ENCODE data around the gene LHFPL4. TPM values are rescaled to one million over a fixed set of nuclear protein-coding genes. Genes with fewer than 3 reads are reported as not detected.

The LHFPL4 gene
- polyA plus RNA-seq, 3 donors = not detected

GRCh38 chr3:9581742-9582141 lies 28.1 kb upstream of the LHFPL4 start:
- Histone ChIP-seq H3K79me2 (ENCODE audit: insufficient read depth, low read length) (no peaks in the 10 kb centered on the region), H3K27ac (ENCODE audit: low read depth in 1 of 2, low read length in 2 of 2) (no peak overlapping the region), H3K9me3 (replicated peaks in 1 of 2; ENCODE audit: control insufficient read depth in 1 of 2, insufficient read depth in 1 of 2, low read length in 2 of 2) (peaks cover 5 to 8% of the 10 kb centered on the region in 2 donors), H3K4me2 (replicated peaks; ENCODE audit: extremely low read depth, low read length, poor library complexity, severe bottlenecking) (no peak overlapping the region), H3K9ac (ENCODE audit: insufficient read depth, low read length, poor library complexity, severe bottlenecking) (no peak overlapping the region), H3K4me3 (replicated peaks in 1 of 3; ENCODE audit: low read depth in 2 of 3, low read length in 3 of 3) (no peak overlapping the region), H3K36me3 (replicated peaks in 1 of 2; ENCODE audit: control insufficient read depth in 1 of 2, insufficient read depth in 2 of 2, low read length in 2 of 2) (no peaks in the 10 kb centered on the region), H3K27me3 (ENCODE audit: control insufficient read depth in 2 of 2, insufficient read depth in 2 of 2, low read length in 2 of 2) (no peaks in the 10 kb centered on the region), H2AFZ (ENCODE audit: insufficient read depth, low read depth, low read length, poor library complexity, severe bottlenecking) (no peak overlapping the region), H4K20me1 (ENCODE audit: insufficient read depth, low read length) (no peaks in the 10 kb centered on the region), H3K4me1 (ENCODE audit: control insufficient read depth in 1 of 2, insufficient read depth in 2 of 2, low read length in 2 of 2) (no peaks in the 10 kb centered on the region)
- no peak overlapping the region for H3K27ac Mint-ChIP-seq
- H3K36me3 Mint-ChIP-seq = no peaks in the 10 kb centered on the region
- DNase-seq = no peak
- TF ChIP-seq CTCF (IDR thresholded peaks at IDR 0.05) = no peak
- H3K27me3 Mint-ChIP-seq (ENCODE audit: low read depth in 3 of 3) = peaks cover 6 to 14% (median 7%) of the 10 kb centered on the region in 3 donors
- no peak overlapping the region for H3K4me3 Mint-ChIP-seq
- no CpG with 5 or more reads among the region's 2 CpGs for WGBS (ENCODE audit: insufficient coverage)
- peaks cover 3 to 25% (median 16%) of the 10 kb centered on the region in 7 donors for H3K9me3 Mint-ChIP-seq
- H3K4me1 Mint-ChIP-seq = no peaks in the 10 kb centered on the region
- intact Hi-C loops (cut with micrococcal nuclease) = no loop called here

DNA sequence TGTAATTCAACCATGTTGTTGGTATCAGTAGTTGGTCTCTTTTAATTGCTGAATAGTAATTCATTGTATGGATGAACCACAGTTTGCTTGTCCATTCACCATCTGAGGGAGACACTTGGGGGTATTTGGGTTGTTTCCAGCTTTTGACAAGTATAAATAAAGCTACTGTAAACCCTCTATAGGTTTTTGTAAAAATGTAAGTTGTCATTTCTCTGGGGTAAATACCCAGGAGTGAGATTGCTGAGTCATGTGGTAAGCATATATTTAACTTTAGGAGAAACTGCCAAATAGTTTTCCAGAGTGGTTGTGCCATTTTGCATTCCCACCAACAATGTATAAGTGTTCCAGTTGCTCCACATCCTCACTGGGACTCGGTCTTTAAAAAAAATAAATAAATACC lies 15.4 kb upstream of the LHFPL4 start:
- peaks cover 0 to 4% of the 10 kb centered on the region in 2 donors for H3K9me3 ChIP-seq (replicated peaks in 1 of 2; ENCODE audit: control insufficient read depth in 1 of 2, insufficient read depth in 1 of 2, low read length in 2 of 2)
- no peaks in the 10 kb centered on the region for H3K4me1 ChIP-seq (ENCODE audit: control insufficient read depth in 1 of 2, insufficient read depth in 2 of 2, low read length in 2 of 2)
- no peak overlapping the region for H3K4me3 Mint-ChIP-seq
- H3K36me3 Mint-ChIP-seq = no peaks in the 10 kb centered on the region
- H3K9me3 Mint-ChIP-seq = peaks cover 3 to 32% (median 18%) of the 10 kb centered on the region in 7 donors
- peaks cover 0 to 2% of the 10 kb centered on the region in 2 donors for H3K27me3 ChIP-seq (ENCODE audit: control insufficient read depth in 2 of 2, insufficient read depth in 2 of 2, low read length in 2 of 2)
- H3K4me2 ChIP-seq (replicated peaks; ENCODE audit: extremely low read depth, low read length, poor library complexity, severe bottlenecking) = no peak overlapping the region
- WGBS (ENCODE audit: insufficient coverage) = 80% methylated on average over 1 of the region's 1 CpG
- H3K4me1 Mint-ChIP-seq = no peaks in the 10 kb centered on the region
- H4K20me1 ChIP-seq (ENCODE audit: insufficient read depth, low read length) = no peaks in the 10 kb centered on the region
- no peak for DNase-seq
- no peaks in the 10 kb centered on the region for H3K36me3 ChIP-seq (replicated peaks in 1 of 2; ENCODE audit: control insufficient read depth in 1 of 2, insufficient read depth in 2 of 2, low read length in 2 of 2)
- intact Hi-C loops (cut with micrococcal nuclease) = no loop called here
- no peak overlapping the region for H2AFZ ChIP-seq (ENCODE audit: insufficient read depth, low read depth, low read length, poor library complexity, severe bottlenecking)
- no peak overlapping the region for H3K9ac ChIP-seq (ENCODE audit: insufficient read depth, low read length, poor library complexity, severe bottlenecking)
- no peak overlapping the region for H3K4me3 ChIP-seq (replicated peaks in 1 of 3; ENCODE audit: low read depth in 2 of 3, low read length in 3 of 3)
- no peak for TF ChIP-seq CTCF (IDR thresholded peaks at IDR 0.05)
- no peak overlapping the region for H3K27ac Mint-ChIP-seq
- H3K27me3 Mint-ChIP-seq (ENCODE audit: low read depth in 3 of 3) = peaks cover 8 to 13% (median 11%) of the 10 kb centered on the region in 3 donors
- H3K79me2 ChIP-seq (ENCODE audit: insufficient read depth, low read length) = no peaks in the 10 kb centered on the region
- no peak overlapping the region for H3K27ac ChIP-seq (ENCODE audit: low read depth in 1 of 2, low read length in 2 of 2)
